Upper lobe of left lung (tissue), 6 donors: ENCODE data around the gene DAD1. TPM values are rescaled to one million over a fixed set of nuclear protein-coding genes. Genes with fewer than 3 reads are reported as not detected.
"Not testable (repeated sequence)": the region's sequence is repeated elsewhere in the genome, so short reads cannot be mapped to it uniquely, and the experiment has no call there.

Experiments used
- ATAC-seq, 2 donors: fragments of 200-7000 bp; cut with Tn5 transposase; one replicate each; pipeline ENCODE4 v1.9.1; 2022; ENCODE audit warnings: mild to moderate bottlenecking in 2 of 2, moderate library complexity in 2 of 2; ENCODE audit not compliant: low FRiP score in 2 of 2
- DNase-seq, 2 donors: peaks; one replicate each; pipeline ENCODE4 v3.0.0-alpha.2; 2019 to 2020
- H3K27ac ChIP-seq, 4 donors: fragments of 200-600 bp; sonication (generic); one replicate each; pipeline ENCODE4 v1.5.1; 2016 to 2019
- H3K27me3 ChIP-seq, 4 donors: fragments of 200-600 bp; sonication (generic); one replicate each; pipeline ENCODE4 v1.5.1; 2017 to 2019
- H3K36me3 ChIP-seq, 4 donors: fragments of 200-600 bp; sonication (generic); one replicate each; pipeline ENCODE4 v1.5.1; 2016 to 2019
- H3K4me1 ChIP-seq, 4 donors: fragments of 200-600 bp; sonication (generic); one replicate each; pipeline ENCODE4 v1.5.1; 2018 to 2019
- H3K4me3 ChIP-seq, 4 donors: fragments of 200-600 bp; sonication (generic); one replicate each; pipeline ENCODE4 v1.5.1; 2017 to 2019; ENCODE audit warnings: mild to moderate bottlenecking in 2 of 4, moderate library complexity in 1 of 4
- H3K9me3 ChIP-seq, 4 donors: fragments of 200-600 bp; sonication (generic); one replicate each; pipeline ENCODE4 v1.5.1; 2018 to 2019
- EP300 ChIP-seq, 4 donors: sonication (generic); formaldehyde crosslinking; IDR thresholded peaks; one replicate each; pipeline ENCODE4 v1.5.1; 2017; ENCODE audit warnings: antibody characterized with exemption in 4 of 4, control low read depth in 2 of 4
- POLR2A ChIP-seq, 4 donors: fragments of 450-650 bp; IDR thresholded peaks; one replicate each; pipeline ENCODE4 v1.5.1; 2016 to 2017; ENCODE audit warnings: antibody characterized with exemption in 4 of 4, mild to moderate bottlenecking in 2 of 4
- POLR2AphosphoS5 ChIP-seq, 2 donors: sonication (generic); formaldehyde crosslinking; IDR thresholded peaks; one replicate each; pipeline ENCODE4 v1.5.1; 2017; ENCODE audit warnings: antibody characterized with exemption in 2 of 2
- WGBS, 2 donors: methylation state at CpG; one replicate each; pipeline ENCODE4 v1.1.5; 2017 to 2018; 5-methylcytosine and 5-hydroxymethylcytosine counted together
- total RNA-seq, 6 donors: library from RNA; depleted of rRNA in 4 of 6; stranded (reverse); fragments of >200 nt in 4 of 6; gene quantifications; one replicate each; pipeline versions ENCODE4 v1.1.0 to v1.2.1, GENCODE V29; 2016 to 2021
- TF ChIP-seq, protein P1 (sequence below), 6 experiments: fragments of 450-650 bp in 4 of 6; fragments of 200-600 bp in 2 of 6; sonication (generic) in 2 of 6; IDR thresholded peaks; one replicate each; pipeline ENCODE4 v1.5.1; 2016 to 2019; ENCODE audit warnings: antibody characterized with exemption in 6 of 6
- donor health status: DM: no; HTN: no; CAD: no; lungs with moderate emphysema.
- donor health status: DM: no; HTN: yes; CAD: no; lungs with severe emphysema.

Gene DAD1
- total RNA-seq, 6 donors from 2014 or later = 8.4 to 188 (median 134) TPM

DNA sequence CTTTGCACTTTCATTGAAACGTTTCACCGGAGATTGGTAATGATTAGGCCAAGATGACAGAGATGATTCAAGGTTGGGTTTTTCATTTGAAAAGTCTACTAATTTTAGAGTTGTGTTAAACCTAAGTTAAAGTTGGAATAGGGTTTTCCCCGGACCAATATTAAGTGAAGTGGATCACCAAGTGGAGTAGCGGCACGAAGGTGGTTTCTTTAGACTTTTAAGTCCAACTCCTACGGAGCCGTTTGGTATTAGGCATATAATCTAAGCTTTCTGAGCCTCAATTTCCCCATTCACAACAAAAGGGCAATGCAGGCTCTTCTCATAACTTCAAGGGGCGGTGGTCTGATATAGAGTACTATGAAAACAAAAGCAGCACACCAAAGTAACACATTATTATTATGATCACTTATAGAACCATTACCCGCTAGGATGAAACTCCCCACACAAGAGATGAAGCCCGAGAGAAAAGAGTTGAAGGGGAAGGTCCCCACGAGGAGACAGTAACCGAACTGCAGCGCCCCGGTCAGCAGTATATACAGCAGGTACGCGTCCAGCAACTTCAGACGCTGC is 413 bp downstream of the DAD1 start:
- H3K9me3 ChIP-seq = no peaks in the 10 kb centered on the region
- peak overlapping the region; percentile 87 to 95 (median 92) for H3K27ac ChIP-seq
- H3K27me3 ChIP-seq = no peaks in the 10 kb centered on the region
- DNase-seq (no peak), ATAC-seq (no peak)
- peak overlapping the region; percentile 65 to 85 (median 73) for H3K4me3 ChIP-seq
- H3K4me1 ChIP-seq = peaks cover 30 to 47% (median 39%) of the 10 kb centered on the region in 4 donors
- peaks cover 0 to 3% (median 0%) of the 10 kb centered on the region in 4 donors for H3K36me3 ChIP-seq
- TF ChIP-seq, protein P1, sequence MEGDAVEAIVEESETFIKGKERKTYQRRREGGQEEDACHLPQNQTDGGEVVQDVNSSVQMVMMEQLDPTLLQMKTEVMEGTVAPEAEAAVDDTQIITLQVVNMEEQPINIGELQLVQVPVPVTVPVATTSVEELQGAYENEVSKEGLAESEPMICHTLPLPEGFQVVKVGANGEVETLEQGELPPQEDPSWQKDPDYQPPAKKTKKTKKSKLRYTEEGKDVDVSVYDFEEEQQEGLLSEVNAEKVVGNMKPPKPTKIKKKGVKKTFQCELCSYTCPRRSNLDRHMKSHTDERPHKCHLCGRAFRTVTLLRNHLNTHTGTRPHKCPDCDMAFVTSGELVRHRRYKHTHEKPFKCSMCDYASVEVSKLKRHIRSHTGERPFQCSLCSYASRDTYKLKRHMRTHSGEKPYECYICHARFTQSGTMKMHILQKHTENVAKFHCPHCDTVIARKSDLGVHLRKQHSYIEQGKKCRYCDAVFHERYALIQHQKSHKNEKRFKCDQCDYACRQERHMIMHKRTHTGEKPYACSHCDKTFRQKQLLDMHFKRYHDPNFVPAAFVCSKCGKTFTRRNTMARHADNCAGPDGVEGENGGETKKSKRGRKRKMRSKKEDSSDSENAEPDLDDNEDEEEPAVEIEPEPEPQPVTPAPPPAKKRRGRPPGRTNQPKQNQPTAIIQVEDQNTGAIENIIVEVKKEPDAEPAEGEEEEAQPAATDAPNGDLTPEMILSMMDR (IDR thresholded peaks at IDR 0.05) = no peak
- TF ChIP-seq POLR2A (IDR thresholded peaks at IDR 0.05) = no peak
- no peak for TF ChIP-seq POLR2AphosphoS5 (IDR thresholded peaks at IDR 0.05)
- no peak for TF ChIP-seq EP300 (IDR thresholded peaks at IDR 0.05)
- 2% methylated on average over 17 of the region's 17 CpGs for WGBS, 2 donors

DNA sequence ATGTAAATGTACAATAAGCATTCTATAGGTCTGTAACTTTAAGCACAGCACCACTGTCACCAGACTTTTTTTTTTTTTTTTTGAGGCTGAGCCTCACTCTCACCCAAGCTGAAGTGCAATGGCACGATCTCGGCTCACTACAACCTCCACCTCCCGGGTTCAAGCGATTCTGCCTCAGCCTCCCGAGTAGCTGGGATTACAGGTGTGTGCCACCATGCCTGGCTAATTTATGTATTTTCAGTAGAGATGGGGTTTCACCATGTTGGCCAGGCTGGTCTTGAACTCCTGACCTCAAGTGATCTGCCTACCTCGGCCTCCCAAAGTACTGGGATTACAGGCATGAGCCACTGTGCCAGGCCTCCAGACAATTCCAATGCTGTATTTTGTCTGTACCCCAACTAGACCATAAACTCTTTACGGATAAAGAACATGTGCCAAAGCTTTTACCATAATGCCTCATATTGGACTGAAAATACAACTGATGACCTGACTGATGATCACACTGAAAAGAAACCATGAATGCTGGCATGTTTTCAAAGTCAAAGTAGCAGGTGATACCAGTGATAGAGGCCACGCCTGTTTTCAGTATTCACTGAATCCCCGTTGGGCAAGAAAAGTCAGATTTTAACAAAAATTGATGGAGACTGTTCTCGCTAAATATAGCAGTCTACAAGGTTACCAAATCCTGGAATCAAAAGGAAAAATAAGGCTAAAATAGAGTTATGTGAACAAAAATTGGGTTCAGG is 1.2 kb downstream of the DAD1 start:
- H3K4me3 ChIP-seq = peak overlapping the region in 3 of 4 donors; percentile 65 to 85 (median 65)
- not testable (repeated sequence) for H3K36me3 ChIP-seq, ATAC-seq, DNase-seq, H3K27me3 ChIP-seq, H3K9me3 ChIP-seq
- peak overlapping the region in 3 of 4 donors; percentile 87 to 95 (median 90) for H3K27ac ChIP-seq
- peaks cover 30 to 51% (median 43%) of the 10 kb centered on the region in 4 donors for H3K4me1 ChIP-seq
- WGBS, 2 donors = 80 to 81% methylated on average over 10 of the region's 10 CpGs

DNA sequence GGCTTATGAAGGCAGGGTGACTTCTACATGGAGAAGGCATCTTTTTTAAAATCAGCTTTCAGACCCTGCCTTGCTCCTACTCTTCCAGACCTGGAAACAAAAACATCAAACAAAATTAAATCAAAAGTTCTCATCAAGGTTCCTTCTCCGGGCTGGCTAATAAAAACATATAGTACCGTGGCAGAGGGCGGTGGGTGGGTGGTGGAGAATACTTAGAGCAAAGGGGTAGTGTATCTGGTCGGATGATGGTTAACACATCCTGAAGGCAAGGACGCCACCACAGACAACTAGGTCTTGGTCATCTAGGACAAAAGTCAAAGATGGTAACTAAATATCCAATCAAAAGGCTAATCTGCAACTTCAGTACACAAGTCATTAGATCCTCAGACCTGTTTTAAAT is 1.8 kb downstream of the DAD1 start:
- Histone ChIP-seq H3K9me3 (no peaks in the 10 kb centered on the region), H3K27me3 (no peaks in the 10 kb centered on the region), H3K27ac (no peak overlapping the region), H3K4me1 (peaks cover 30 to 51% (median 43%) of the 10 kb centered on the region in 4 donors), H3K36me3 (peaks cover 0 to 3% (median 0%) of the 10 kb centered on the region in 4 donors), H3K4me3 (no peak overlapping the region)
- WGBS, 2 donors = 93 to 95% methylated on average over 5 of the region's 5 CpGs
- no peak for TF ChIP-seq POLR2A (IDR thresholded peaks at IDR 0.05)
- no peak for DNase-seq
- no peak for ATAC-seq

DNA sequence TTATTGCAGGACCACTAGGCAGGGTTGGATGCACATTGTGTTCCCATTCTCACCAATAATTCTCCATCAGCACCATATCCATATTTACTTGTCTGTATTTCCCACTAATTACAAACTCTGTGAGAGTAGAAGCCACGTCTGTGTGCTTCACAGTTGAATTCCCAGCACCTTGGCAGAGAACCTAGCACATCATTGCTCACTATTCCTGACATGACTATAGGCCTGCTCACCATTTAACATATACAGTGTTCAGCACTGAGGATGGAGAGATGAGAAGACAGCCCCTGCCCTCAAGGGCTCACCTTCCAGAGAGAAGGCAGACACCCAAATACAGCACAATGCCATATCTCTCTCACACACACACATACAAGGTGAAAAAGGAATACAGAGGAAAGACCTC is 5.0 kb downstream of the DAD1 start:
- Histone ChIP-seq H3K9me3 (no peaks in the 10 kb centered on the region), H3K4me1 (peaks cover 25 to 42% (median 39%) of the 10 kb centered on the region in 4 donors), H3K36me3 (peaks cover 0 to 3% (median 0%) of the 10 kb centered on the region in 4 donors), H3K27ac (no peak overlapping the region), H3K27me3 (no peaks in the 10 kb centered on the region), H3K4me3 (no peak overlapping the region)
- ATAC-seq = no peak
- 76 to 90% methylated on average over 1 of the region's 1 CpG for WGBS, 2 donors
- TF ChIP-seq POLR2A (IDR thresholded peaks at IDR 0.05) (no peak), EP300 (IDR thresholded peaks at IDR 0.05) (no peak), POLR2AphosphoS5 (IDR thresholded peaks at IDR 0.05) (no peak)
- TF ChIP-seq, protein P1 (IDR thresholded peaks at IDR 0.05) = no peak
- no peak for DNase-seq

DNA sequence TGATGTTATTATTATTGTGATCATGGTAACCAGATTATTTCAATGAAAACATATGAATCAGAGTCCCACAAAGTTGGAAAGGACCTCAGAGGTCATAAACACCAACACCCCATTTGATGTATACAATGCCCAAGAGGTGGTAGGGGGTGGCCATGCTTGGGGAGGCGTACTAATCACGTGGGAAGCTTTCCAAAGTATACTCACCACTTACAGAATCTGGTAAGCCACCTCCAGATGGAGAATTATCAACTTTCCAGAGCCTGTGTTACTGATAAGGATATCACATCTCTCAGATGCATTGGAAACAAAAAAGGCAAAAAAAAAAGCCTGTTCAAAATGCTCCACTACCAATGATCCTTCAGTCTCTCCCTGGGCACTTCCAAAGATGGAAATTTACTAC is 8.4 kb downstream of the DAD1 start:
- 69 to 70% methylated on average over 2 of the region's 2 CpGs for WGBS, 2 donors

More for the DNA sequence above, 8.4 kb downstream of the DAD1 start:
- ATAC-seq = no peak
- H3K4me3 ChIP-seq = no peak overlapping the region
- no peaks in the 10 kb centered on the region for H3K9me3 ChIP-seq
- peaks cover 13 to 22% (median 17%) of the 10 kb centered on the region in 4 donors for H3K4me1 ChIP-seq
- TF ChIP-seq POLR2A (IDR thresholded peaks at IDR 0.05) = no peak
- TF ChIP-seq, protein P1 (IDR thresholded peaks at IDR 0.05) = no peak
- TF ChIP-seq POLR2AphosphoS5 (IDR thresholded peaks at IDR 0.05) = no peak
- no peak for TF ChIP-seq EP300 (IDR thresholded peaks at IDR 0.05)
- DNase-seq = no peak
- no peaks in the 10 kb centered on the region for H3K27me3 ChIP-seq
- no peak overlapping the region for H3K27ac ChIP-seq
- peaks cover 0 to 3% (median 0%) of the 10 kb centered on the region in 4 donors for H3K36me3 ChIP-seq
